ENCODE results near the gene OR10H3. TPM values are rescaled to one million over a fixed set of nuclear protein-coding genes. Genes with fewer than 3 reads are reported as not detected.

OR10H3 gene
- not detected for total RNA-seq

DNA sequence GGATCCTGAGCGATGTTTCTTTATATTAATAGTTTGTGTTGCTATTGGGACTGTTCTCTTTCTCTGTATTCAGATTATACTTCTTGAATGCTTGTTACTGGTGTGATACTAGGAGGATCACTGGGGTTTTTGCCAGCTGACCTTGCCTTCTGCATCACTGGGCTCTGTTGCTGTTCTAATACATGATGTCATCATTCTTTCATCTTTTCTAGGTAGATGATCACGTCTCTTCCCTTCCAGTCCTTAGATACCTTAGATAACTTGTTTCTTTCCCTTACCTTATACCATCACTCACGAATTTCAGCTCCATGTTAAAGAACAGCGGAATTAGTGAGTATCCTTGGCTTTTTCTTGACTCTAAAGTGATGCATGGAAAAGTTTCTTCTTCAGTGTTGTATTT lies at the start of gene OR10H3:
Gene OR10H3 (plus strand): TSS at position 264 of the 400 bp plus-strand sequence. CDS start 3,408 bp downstream, outside the sequence.
- Histone ChIP-seq H3K27ac (no peak within 1 kb of the TSS), H3K27me3 (no peaks in the 10 kb centered on the region), H3K9me3 (peaks cover 0 to 9% (median 0%) of the 10 kb centered on the region in 4 donors), H3K4me1 (no peaks in the 10 kb centered on the region), H3K36me3 (no peaks in the 10 kb centered on the region), H3K4me3 (no peak within 1 kb of the TSS)
- TF ChIP-seq POLR2A (IDR thresholded peaks at IDR 0.05) (no peak), CTCF (IDR thresholded peaks at IDR 0.05) (no peak)
- no peak for DNase-seq

DNA sequence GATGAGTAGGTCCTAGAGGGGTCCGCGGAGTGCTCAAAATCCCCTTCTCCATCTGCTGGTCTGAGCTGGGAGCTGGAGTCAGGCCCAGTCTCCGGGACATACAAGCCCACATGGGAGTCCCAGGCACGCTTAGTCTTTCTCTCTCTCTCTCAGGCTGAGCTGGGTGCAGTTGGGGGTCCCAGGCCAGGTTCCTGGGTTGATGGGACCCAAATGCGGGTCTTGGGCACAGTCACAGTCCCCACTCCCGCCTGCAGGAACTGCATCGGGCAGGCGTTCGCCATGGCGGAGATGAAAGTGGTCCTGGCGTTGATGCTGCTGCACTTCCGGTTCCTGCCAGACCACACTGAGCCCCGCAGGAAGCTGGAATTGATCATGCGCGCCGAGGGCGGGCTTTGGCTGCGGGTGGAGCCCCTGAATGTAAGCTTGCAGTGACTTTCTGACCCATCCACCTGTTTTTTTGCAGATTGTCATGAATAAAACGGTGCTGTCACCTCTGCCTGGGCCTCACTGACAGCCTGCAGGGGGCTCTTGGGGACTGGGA lies 41.1 kb upstream of the OR10H3 start:
- H3K4me1 ChIP-seq = peaks cover 0 to 9% (median 0%) of the 10 kb centered on the region in 4 donors
- no peak overlapping the region for H3K27ac ChIP-seq
- no peak overlapping the region for H3K4me3 ChIP-seq
- H3K27me3 ChIP-seq = no peaks in the 10 kb centered on the region
- TF ChIP-seq CTCF (IDR thresholded peaks at IDR 0.05) (no peak), POLR2A (IDR thresholded peaks at IDR 0.05) (no peak)
- H3K36me3 ChIP-seq = peaks cover 0 to 37% (median 0%) of the 10 kb centered on the region in 3 donors
- no peak for DNase-seq
- no peaks in the 10 kb centered on the region for H3K9me3 ChIP-seq

- TF ChIP-seq POLR2A (IDR thresholded peaks at IDR 0.05) (peak in 1 of 2 donors; percentile 33), CTCF (IDR thresholded peaks at IDR 0.05) (no peak)
- H3K27me3 ChIP-seq = no peaks in the 10 kb centered on the region
- H3K4me1 ChIP-seq = peaks cover 0 to 30% (median 6%) of the 10 kb centered on the region in 4 donors
- DNase-seq = peak in 2 of 3 donors; percentile 68 to 72
- H3K9me3 ChIP-seq = no peaks in the 10 kb centered on the region
- H3K36me3 ChIP-seq = peaks cover 0 to 29% (median 0%) of the 10 kb centered on the region in 3 donors
- peak overlapping the region in 3 of 4 donors; percentile 49 to 95 (median 90) for H3K27ac ChIP-seq
- peak overlapping the region in 1 of 4 donors; percentile 9 for H3K4me3 ChIP-seq
Measured at GRCh38 chr19:15701757-15702533, 35.8 kb upstream of the OR10H3 start.

DNA sequence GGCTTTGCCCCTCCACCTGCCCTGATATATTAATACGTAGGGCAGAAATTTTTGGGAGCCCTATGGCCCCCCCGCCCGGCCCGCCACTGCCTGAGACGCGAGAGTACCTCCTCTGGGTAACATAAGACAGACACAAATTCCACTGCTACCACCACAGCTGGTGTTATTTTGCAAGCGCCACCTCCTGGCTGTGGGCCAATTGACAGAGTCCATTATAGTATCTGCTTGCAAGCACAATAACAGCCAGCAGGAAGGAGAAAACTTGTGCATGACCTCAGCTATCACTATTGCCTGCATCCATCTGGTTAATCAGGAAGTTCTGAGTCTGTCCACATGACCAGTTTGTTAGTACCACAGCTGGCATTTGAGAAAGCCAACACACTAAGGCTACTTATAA lies 35.3 kb upstream of the OR10H3 start:
- peak; percentile 34 to 92 (median 88) for DNase-seq
- peaks cover 0 to 23% (median 0%) of the 10 kb centered on the region in 3 donors for H3K36me3 ChIP-seq
- H3K27me3 ChIP-seq = no peaks in the 10 kb centered on the region
- no peaks in the 10 kb centered on the region for H3K9me3 ChIP-seq
- peaks cover 0 to 30% (median 6%) of the 10 kb centered on the region in 4 donors for H3K4me1 ChIP-seq
- TF ChIP-seq POLR2A (IDR thresholded peaks at IDR 0.05) (no peak), CTCF (IDR thresholded peaks at IDR 0.05) (peak in 3 of 6 experiments; percentile 53 to 60 (median 60))
- peak overlapping the region in 1 of 4 donors; percentile 9 for H3K4me3 ChIP-seq
- H3K27ac ChIP-seq = peak overlapping the region in 3 of 4 donors; percentile 55 to 95 (median 90)

DNA sequence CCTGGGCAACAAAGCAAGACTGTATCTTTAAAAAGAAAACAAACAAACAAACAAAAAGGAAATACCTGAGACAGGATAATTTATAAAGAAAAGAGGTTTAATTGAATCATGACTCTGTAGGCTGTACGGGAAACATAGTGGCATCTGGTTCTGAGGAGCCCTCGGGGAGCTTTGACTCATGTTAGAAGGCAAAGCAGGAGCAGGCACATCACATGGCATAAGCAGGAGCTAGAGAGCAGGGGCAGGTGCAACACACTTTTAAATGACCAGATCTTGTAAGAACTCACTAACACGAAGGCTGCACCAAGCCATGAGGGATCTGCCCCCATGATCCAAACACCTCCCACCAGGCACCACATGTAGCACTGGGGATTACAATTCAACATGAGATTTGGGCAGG lies 23.1 kb upstream of the OR10H3 start:
- no peaks in the 10 kb centered on the region for H3K27me3 ChIP-seq
- no peak overlapping the region for H3K27ac ChIP-seq
- H3K9me3 ChIP-seq = no peaks in the 10 kb centered on the region
- H3K4me3 ChIP-seq = no peak overlapping the region
- no peaks in the 10 kb centered on the region for H3K36me3 ChIP-seq
- TF ChIP-seq CTCF (IDR thresholded peaks at IDR 0.05) = no peak
- no peaks in the 10 kb centered on the region for H3K4me1 ChIP-seq
- DNase-seq = no peak
